Upper lobe of left lung (tissue), 4 donors: ENCODE data around the gene SLCO3A1.

Experiments used
- EP300 ChIP-seq, 4 donors: sonication (generic); formaldehyde crosslinking; IDR thresholded peaks; one replicate each; pipeline ENCODE4 v1.5.1; 2017; ENCODE audit warnings: antibody characterized with exemption in 4 of 4, control low read depth in 2 of 4
- POLR2A ChIP-seq, 4 donors: fragments of 450-650 bp; IDR thresholded peaks; one replicate each; pipeline ENCODE4 v1.5.1; 2016 to 2017; ENCODE audit warnings: antibody characterized with exemption in 4 of 4, mild to moderate bottlenecking in 2 of 4
- POLR2AphosphoS5 ChIP-seq, 2 donors: sonication (generic); formaldehyde crosslinking; IDR thresholded peaks; one replicate each; pipeline ENCODE4 v1.5.1; 2017; ENCODE audit warnings: antibody characterized with exemption in 2 of 2
- TF ChIP-seq, protein P1 (sequence below), 6 experiments: fragments of 450-650 bp in 4 of 6; fragments of 200-600 bp in 2 of 6; sonication (generic) in 2 of 6; IDR thresholded peaks; one replicate each; pipeline ENCODE4 v1.5.1; 2016 to 2019; ENCODE audit warnings: antibody characterized with exemption in 6 of 6

DNA sequence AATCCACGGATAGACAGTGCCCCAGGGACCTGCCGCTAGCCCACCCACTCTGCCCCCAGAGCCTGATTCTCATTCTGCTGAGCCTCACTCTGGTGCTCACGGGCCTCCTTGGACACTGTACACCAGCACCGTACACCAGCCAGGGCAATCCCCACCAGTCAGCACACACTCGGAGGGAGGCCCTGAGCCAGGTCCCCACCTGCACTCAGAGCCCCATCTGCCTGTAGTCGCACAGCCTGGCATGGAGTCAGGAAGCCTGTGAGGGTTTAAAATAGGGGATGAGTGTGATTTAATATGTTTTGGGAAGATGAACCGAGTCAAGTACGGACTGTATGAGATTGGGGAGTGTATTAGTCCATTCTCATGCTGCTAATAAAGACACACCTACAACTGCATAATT, 223.0 kb downstream of the SLCO3A1 start:
- TF ChIP-seq, protein P1, sequence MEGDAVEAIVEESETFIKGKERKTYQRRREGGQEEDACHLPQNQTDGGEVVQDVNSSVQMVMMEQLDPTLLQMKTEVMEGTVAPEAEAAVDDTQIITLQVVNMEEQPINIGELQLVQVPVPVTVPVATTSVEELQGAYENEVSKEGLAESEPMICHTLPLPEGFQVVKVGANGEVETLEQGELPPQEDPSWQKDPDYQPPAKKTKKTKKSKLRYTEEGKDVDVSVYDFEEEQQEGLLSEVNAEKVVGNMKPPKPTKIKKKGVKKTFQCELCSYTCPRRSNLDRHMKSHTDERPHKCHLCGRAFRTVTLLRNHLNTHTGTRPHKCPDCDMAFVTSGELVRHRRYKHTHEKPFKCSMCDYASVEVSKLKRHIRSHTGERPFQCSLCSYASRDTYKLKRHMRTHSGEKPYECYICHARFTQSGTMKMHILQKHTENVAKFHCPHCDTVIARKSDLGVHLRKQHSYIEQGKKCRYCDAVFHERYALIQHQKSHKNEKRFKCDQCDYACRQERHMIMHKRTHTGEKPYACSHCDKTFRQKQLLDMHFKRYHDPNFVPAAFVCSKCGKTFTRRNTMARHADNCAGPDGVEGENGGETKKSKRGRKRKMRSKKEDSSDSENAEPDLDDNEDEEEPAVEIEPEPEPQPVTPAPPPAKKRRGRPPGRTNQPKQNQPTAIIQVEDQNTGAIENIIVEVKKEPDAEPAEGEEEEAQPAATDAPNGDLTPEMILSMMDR (IDR thresholded peaks at IDR 0.05), result no peak
- TF ChIP-seq POLR2A (IDR thresholded peaks at IDR 0.05) (no peak), EP300 (IDR thresholded peaks at IDR 0.05) (no peak), POLR2AphosphoS5 (IDR thresholded peaks at IDR 0.05) (no peak)
